GDM1 (cell line): Measurements from ENCODE around the gene LMTK3.
A peak's percentile ranks its signal among the peaks of the same experiment; 100 is the strongest.
"Not testable (repeated sequence)": the region's sequence is repeated elsewhere in the genome, so short reads cannot be mapped to it uniquely, and the experiment has no call there.

Experiments
- DNase-seq: peaks from one replicate; lab custom pipeline; 2025; lab: John Stamatoyannopoulos, UW

The LMTK3 gene

DNA sequence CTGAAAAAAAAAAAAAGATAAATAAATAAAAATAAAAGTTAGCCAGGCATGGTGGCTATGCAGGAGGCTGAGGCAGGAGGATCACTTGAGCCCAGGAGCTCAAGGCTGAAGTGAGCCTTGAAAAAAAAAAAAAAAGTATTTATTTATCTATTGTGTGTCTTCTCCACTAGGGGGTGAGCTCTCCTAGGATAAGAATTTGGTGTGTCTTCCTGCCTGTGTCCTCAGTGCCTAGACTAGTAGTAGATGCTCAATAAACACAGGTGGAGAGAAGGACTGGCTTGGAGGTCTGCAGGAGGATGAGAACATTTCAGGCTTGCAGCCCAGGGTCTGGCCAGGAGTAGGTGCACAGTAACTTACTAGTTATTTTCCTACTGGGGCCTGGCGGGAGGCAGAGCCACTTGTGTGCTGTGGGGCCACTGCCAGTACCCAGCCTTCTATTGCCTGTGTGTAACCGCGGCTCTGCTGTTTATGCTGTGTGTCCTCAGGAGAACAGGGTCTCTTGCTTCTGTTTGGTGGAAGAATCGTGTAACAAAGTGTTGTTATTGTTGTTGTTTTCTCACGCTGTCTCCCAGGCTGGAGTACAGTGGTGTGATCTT, 5.4 kb downstream of the LMTK3 start:
- peak; percentile 29 for DNase-seq

DNA sequence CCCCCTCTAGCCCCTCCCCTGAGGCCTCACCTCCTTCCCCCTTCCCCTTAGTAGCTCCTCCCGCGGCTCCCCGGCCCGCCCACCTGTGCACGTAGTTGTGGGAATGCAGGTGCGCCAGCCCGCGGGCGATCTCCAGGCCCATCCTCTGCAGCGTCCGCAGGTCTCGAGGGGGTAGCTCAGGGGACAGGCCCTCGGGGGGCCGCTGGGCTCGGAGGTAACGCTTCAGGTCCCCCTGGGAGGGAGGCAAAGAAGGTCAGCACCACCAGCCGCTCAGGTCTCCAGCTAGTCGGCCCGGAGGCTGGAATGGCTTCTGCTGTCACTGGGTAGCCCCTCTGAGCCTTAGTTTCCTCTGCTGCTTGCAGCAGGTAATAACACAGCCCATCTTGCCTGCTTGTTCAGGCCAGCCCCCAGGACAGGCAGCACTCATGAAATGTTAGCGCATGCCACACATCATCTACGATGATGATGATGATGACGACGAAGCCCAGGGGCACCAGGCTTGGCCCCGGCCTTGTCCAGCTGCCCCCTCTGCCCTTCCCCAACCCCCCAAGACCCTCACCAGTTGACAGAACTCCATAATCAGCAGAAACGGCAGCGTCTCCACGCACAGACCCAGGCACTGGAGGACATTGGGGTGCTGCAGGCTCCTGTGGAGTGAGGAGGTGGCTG, 9.2 kb downstream of the LMTK3 start:
- no peak for DNase-seq

GRCh38 chr19:48501494-48502349, 9.9 kb downstream of the LMTK3 start:
- peak; percentile 96 for DNase-seq

DNA sequence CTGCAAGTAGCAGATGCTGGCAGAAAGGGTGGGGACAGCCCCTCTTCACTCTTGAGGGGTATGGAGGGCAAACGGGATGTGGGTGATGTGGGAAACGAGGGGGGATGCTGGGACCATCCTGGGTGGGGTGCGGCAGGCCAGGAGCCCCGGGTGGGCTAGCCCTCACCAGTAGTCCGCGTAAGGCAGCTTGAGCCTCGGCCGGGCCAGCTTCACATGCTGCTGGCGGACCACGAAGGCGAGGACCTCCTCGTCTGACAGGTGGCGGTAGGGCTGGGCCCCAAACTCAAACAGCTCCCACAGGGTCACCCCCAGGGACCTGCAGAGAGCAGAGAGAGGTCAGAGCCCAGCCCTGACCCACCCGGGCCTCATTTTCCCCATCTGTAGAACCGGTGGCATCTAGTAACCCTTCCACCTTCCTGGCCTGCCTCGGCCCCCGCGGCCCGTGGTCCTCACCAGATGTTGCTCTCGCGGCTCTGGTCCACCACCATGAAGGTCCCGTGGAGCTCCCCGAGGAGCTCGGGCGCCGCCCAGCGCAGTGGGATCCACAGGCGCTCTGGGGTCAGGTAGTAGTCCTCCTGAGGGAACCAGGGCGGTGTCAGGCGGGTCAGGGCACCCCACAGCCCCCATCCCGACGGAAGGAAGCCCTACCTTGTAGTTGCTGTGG, 10.7 kb downstream of the LMTK3 start:
- no peak for DNase-seq

GRCh38 chr19:48499316-48500090, 12.1 kb downstream of the LMTK3 start:
- DNase-seq, result no peak

GRCh38 chr19:48498595-48499311, 12.9 kb downstream of the LMTK3 start:
- no peak for DNase-seq

- no peak for DNase-seq
Measured at GRCh38 chr19:48497728-48498594, 13.7 kb downstream of the LMTK3 start.

GRCh38 chr19:48496959-48497727, 14.5 kb downstream of the LMTK3 start:
- DNase-seq, result no peak

DNA sequence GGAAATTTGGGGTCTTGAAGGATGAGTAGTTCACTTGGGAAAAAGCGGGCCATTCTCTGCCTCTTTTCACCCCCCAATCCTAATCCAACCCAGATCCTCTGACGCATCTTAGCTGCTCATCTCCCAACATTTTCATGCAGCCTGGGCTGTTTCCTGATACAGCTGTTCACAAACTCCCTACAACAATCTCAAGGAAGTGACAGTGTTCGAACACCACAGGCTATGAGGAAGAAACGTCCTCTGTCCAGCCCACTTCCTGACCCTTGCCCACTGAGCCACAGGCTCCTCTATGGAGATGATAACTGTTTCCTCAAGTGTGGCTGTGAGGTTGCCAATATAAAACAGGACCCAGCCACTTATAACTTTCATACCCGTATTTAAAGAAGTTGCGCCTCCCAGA, 16.2 kb downstream of the LMTK3 start:
- DNase-seq, result peak; percentile 77

GRCh38 chr19:48493718-48494401, 17.8 kb downstream of the LMTK3 start:
- no peak for DNase-seq

GRCh38 chr19:48492925-48493717, 18.5 kb downstream of the LMTK3 start:
- peak; percentile 97 for DNase-seq

DNA sequence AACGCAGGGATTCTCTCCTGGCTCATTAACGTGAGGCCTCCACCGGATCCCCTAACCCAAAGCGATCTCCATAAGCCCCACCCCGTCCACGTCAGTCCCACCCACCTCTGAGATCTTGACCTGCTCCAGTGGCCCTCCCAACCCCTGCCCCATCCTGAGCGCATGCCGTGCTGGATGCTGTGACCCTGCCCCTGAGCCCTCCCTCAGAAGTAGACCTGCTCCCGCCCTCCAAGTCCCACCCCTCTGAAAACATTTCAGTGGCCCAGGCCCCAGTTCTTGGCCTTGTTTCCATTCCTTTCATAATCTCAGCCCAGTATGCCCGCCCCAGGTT, 19.9 kb downstream of the LMTK3 start:
- no peak for DNase-seq

DNA sequence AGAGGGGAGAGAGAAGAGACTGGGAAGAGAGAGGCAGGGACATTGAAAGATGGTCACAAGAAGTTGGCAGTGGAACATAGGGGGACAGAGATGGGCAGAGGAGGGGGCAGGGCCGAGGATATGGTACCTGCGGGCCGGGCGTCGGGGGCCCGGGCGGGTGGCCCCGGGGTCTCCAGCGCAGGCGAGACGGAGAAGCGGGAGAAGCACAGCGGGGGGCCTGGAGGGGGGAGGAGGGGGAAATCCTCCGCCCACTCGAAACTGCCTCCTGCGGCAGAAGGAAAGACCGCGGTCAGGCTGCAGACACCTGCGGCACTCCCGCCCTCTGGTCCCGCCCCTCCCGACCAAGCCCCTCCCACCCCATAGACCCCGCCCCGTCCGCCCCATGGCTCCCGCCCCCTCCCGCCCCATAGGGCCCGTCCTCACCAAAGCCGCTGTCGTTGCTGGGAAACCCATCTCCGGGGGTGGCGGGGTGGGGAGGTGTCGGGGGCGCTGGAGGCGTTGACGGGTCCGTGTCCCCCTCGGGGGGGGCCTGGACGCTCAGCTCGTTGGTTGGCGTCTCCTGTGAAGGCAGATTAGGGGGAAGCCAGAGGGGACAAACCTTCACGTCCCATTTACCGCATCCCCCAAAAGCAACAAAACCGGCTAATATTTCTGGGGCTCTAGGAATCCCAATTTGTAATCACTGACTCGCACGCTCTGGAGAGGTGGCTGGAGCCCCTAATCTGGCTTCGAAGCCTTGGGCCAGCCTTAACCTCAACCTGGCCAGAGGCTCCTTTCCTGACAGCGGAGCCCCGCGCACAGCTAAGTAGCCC, 20.4 kb downstream of the LMTK3 start:
- no peak for DNase-seq

DNA sequence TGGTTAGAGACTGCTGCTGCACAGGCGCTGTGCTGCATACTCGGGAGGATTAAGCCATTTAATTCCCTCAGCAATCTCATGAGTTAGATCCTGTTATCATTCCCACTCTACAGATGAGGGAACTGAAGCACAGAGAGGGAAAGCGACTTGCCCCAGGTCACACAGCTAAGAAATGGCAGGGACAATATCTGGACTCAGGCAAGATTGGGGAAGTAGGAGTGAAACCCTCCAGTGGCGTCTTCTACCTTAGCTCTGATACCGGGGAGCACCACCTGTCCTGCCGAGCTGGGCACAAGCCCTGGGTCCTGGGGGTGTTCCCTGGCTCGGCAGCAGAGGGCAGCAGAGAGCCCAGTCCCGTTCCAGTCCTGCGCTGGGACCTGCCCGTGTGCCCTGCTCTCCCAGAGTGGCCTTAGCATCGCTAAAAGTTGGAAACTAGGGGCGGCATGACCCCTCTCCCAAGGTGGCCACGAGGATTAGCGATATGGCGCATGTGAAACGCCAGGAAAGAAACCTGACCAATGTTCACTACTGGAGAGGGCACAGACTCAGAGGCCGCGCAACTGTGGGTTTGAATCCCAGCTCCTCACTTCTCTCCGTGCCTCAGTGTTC, 21.9 kb downstream of the LMTK3 start:
- peak; percentile 60 for DNase-seq

DNA sequence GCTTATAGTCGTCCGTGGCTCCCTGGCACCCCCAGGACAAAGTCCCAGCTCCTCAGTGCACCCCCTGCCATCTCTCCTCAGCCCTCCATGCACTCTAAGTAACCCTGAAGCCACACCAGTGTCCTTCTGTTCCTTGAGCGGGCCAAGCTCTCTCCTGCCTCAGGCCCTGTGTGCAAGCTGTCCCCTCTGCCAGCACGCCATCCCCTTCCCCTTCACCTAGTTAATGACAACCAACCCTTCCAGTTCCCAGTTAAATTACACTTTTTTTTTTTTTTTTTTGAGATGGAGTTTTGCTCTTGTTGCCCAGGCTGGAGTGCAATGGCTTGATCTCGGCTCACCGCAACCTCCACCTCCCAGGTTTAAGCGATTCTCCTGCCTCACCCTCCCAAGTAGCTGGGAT, 23.2 kb downstream of the LMTK3 start:
- not testable (repeated sequence) for DNase-seq

- DNase-seq, result no peak
Measured at GRCh38 chr19:48487948-48488347, 23.7 kb downstream of the LMTK3 start.

GRCh38 chr19:48487544-48487943, 24.1 kb downstream of the LMTK3 start:
- DNase-seq, result no peak
